Heart left ventricle (tissue), 13 donors: ENCODE measurements around the gene JMJD7.

Experiments
- POLR2A ChIP-seq, 2 donors: fragments of 450-650 bp; IDR thresholded peaks; one replicate each; pipeline ENCODE4 v1.6.1; 2017; ENCODE audit warnings: antibody characterized with exemption in 2 of 2, mild to moderate bottlenecking in 2 of 2, moderate library complexity in 2 of 2
- TF ChIP-seq, protein P1 (sequence below), 12 donors: fragments of 200-600 bp; sonication (generic) in 4 of 12; IDR thresholded peaks; one replicate each; pipeline versions ENCODE4 v1.5.0 to v1.8.0; 2018 to 2022; ENCODE audit warnings: antibody characterized with exemption in 12 of 12, mild to moderate bottlenecking in 5 of 12
- donor health status: ischemic (EF 13 %, LVEDD 7.1; RV severe dilation, severe dysfunction).
- donor health status: DM: no; HTN: yes; CAD: no.
- donor health status: DM: no; HTN: no; CAD: no.
- donor health status: ischemic (EF 25% LVEDD 6.9; RV normal size, moderate dysfunction).
- donor health status: ischemic (EF 25% LVEDD 5.7; RV mildly dilated, moderate dysfunction).
- donor health status: ischemic (EF 35%, LVEDD 5.7; RV mildly dilated, moderate dysfunction).
- donor health status: nonischemic (EF 11% LVEDD 7.7; RV severe dilation, severe dysfunction).
- donor health status: DM: yes; HTN: yes; CAD: no.
- donor health status: PGD.
- donor health status: ischemic (EF 29% LVEDD 5.4; RV normal size, mild dysfunction).
- donor health status: nonischemic (EF 23%, LVEDD 6.1; RV moderate dilation, normal function).

DNA sequence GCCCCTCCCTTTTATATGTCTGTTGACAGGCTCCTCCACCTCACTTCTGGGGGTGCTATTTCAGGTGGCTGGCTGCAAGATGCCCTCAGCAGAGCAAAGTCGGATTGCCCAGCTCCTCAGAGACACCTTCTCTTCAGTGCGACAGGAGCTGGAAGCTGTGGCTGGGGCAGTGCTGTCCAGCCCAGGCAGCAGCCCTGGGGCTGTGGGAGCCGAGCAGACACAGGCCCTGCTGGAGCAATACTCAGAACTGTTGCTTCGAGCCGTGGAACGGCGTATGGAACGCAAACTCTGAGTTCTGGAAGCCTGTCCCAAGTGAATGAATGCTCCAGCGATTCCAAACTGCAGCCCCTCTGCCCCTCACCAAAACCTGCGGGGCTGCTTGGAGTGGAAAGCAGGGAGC lies 2.7 kb upstream of the JMJD7 start:
- TF ChIP-seq, protein P1, sequence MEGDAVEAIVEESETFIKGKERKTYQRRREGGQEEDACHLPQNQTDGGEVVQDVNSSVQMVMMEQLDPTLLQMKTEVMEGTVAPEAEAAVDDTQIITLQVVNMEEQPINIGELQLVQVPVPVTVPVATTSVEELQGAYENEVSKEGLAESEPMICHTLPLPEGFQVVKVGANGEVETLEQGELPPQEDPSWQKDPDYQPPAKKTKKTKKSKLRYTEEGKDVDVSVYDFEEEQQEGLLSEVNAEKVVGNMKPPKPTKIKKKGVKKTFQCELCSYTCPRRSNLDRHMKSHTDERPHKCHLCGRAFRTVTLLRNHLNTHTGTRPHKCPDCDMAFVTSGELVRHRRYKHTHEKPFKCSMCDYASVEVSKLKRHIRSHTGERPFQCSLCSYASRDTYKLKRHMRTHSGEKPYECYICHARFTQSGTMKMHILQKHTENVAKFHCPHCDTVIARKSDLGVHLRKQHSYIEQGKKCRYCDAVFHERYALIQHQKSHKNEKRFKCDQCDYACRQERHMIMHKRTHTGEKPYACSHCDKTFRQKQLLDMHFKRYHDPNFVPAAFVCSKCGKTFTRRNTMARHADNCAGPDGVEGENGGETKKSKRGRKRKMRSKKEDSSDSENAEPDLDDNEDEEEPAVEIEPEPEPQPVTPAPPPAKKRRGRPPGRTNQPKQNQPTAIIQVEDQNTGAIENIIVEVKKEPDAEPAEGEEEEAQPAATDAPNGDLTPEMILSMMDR (IDR thresholded peaks at IDR 0.05) = no peak
- TF ChIP-seq POLR2A (IDR thresholded peaks at IDR 0.05) = no peak
